OCI-LY3 (cell line): ENCODE measurements around the gene EHD2.

Experiments
- CTCF ChIP-seq: fragments of 200-600, 300-600 bp; sonication (generic); IDR thresholded peaks from 2 replicates; pipeline ENCODE4 v1.5.1; 2014; ENCODE audit warnings: antibody characterized with exemption, low read length, low read depth
- EZH2phosphoT487 ChIP-seq: fragments of 200-600 bp; shearing (Covaris generic); IDR thresholded peaks from 2 replicates; pipeline ENCODE4 v1.6.1; 2018; ENCODE audit warnings: antibody characterized with exemption, mixed run types, low read depth

- TF ChIP-seq CTCF (no peak), EZH2phosphoT487 (no peak)
Observed at GRCh38 chr19:47726467-47726866, 13.2 kb downstream of the EHD2 start.
